SK-N-SH treated with all-trans-retinoic acid at 6 μM for 48 hours (cell line): ENCODE measurements around the gene MMD.
"Not testable (repeated sequence)": the region's sequence is repeated elsewhere in the genome, so short reads cannot be mapped to it uniquely, and the experiment has no call there.

Experiments
- ATAC-seq: fragments of 200-7000 bp; cut with Tn5 transposase; 3 replicates; pipeline ENCODE4 v1.9.1; 2020; ENCODE audit warnings: mild to moderate bottlenecking, moderate library complexity
- ARNTL ChIP-seq: fragments of 450-650 bp; formaldehyde crosslinking; IDR thresholded peaks from 2 replicates; pipeline ENCODE4 v1.5.0; 2020; ENCODE audit warnings: low read depth, mild to moderate bottlenecking, moderate library complexity, borderline replicate concordance
- CREB5 ChIP-seq: fragments of 250-450 bp; sonication (Bioruptor Pico); IDR thresholded peaks from 2 replicates; pipeline ENCODE4 v1.5.1; 2020; ENCODE audit warnings: low read depth, mild to moderate bottlenecking, moderate library complexity
- CSDC2 ChIP-seq: fragments of 250-450 bp; sonication (Bioruptor Pico); IDR thresholded peaks from 2 replicates; pipeline ENCODE4 v1.5.0; 2020; ENCODE audit warnings: mild to moderate bottlenecking, moderate library complexity
- CSRNP3 ChIP-seq: fragments of 250-450 bp; sonication (Bioruptor Pico); IDR thresholded peaks from 2 replicates; pipeline ENCODE4 v1.5.1; 2021; ENCODE audit warnings: mild to moderate bottlenecking, moderate library complexity
- ISL1 ChIP-seq: fragments of 250-450 bp; sonication (Bioruptor Pico); IDR thresholded peaks from 2 replicates; pipeline ENCODE4 v2.1.2; 2022; ENCODE audit warnings: mild to moderate bottlenecking, moderate library complexity
- OSR1 ChIP-seq: fragments of 250-450 bp; sonication (Bioruptor Pico); IDR thresholded peaks from 2 replicates; pipeline ENCODE4 v1.8.0; 2022; ENCODE audit warnings: moderate library complexity, mild to moderate bottlenecking, inconsistent platforms
- PPARA ChIP-seq: fragments of 250-450 bp; sonication (Bioruptor Pico); IDR thresholded peaks from 2 replicates; pipeline ENCODE4 v1.5.0; 2020; ENCODE audit warnings: mild to moderate bottlenecking, borderline replicate concordance
- RARB ChIP-seq: fragments of 250-450 bp; sonication (Bioruptor Pico); IDR thresholded peaks from 2 replicates; pipeline ENCODE4 v1.8.0; 2021; ENCODE audit warnings: mild to moderate bottlenecking, moderate library complexity
- SNAI2 ChIP-seq: fragments of 250-450 bp; sonication (Bioruptor Pico); IDR thresholded peaks from 2 replicates; pipeline ENCODE4 v1.5.0; 2020; ENCODE audit warnings: mild to moderate bottlenecking, moderate library complexity
- TCF4 ChIP-seq: fragments of 250-450 bp; sonication (Bioruptor Pico); IDR thresholded peaks from 2 replicates; pipeline ENCODE4 v1.8.0; 2021; ENCODE audit warnings: mild to moderate bottlenecking, moderate library complexity, borderline replicate concordance
- TOX ChIP-seq: fragments of 250-450 bp; sonication (Bioruptor Pico); IDR thresholded peaks from 2 replicates; pipeline ENCODE4 v1.8.0; 2021; ENCODE audit warnings: mild to moderate bottlenecking, moderate library complexity, borderline replicate concordance
- TSHZ2 ChIP-seq: fragments of 250-450 bp; sonication (Bioruptor Pico); IDR thresholded peaks from 2 replicates; pipeline ENCODE4 v1.5.0; 2020; ENCODE audit warnings: mild to moderate bottlenecking, moderate library complexity
- ZNF565 ChIP-seq: fragments of 450-650 bp; formaldehyde crosslinking; conservative IDR thresholded peaks from 2 replicates; pipeline ENCODE4 v1.5.0; 2020; ENCODE audit warnings: low read depth, mild to moderate bottlenecking, moderate library complexity
- ZNF70 ChIP-seq: fragments of 450-650 bp; formaldehyde crosslinking; IDR thresholded peaks from 2 replicates; pipeline ENCODE4 v1.5.0; 2020; ENCODE audit warnings: mild to moderate bottlenecking, moderate library complexity
- ZNF8 ChIP-seq: fragments of 450-650 bp; formaldehyde crosslinking; IDR thresholded peaks from 2 replicates; pipeline ENCODE4 v1.5.0; 2020; ENCODE audit warnings: mild to moderate bottlenecking, moderate library complexity
- TF ChIP-seq, protein P1 (sequence below): fragments of 250-450 bp; sonication (Bioruptor Pico); IDR thresholded peaks from 2 replicates; pipeline ENCODE4 v1.8.0; 2020; ENCODE audit warnings: mild to moderate bottlenecking, moderate library complexity, borderline replicate concordance
- TF ChIP-seq, protein P2 (sequence below): fragments of 250-450 bp; sonication (Bioruptor Pico); IDR thresholded peaks from 2 replicates; pipeline ENCODE4 v1.8.0; 2021; ENCODE audit warnings: low read depth, mild to moderate bottlenecking, moderate library complexity, borderline replicate concordance

MMD gene

GRCh38 chr17:55421179-55421934 lies at the start of gene MMD:
Gene MMD (minus strand): TSS chr17:55421835. CDS start chr17:55421695, 140 bp downstream.
- ATAC-seq, result peak; percentile 68

GRCh38 chr17:55466671-55467070 lies 45.0 kb upstream of the MMD start:
- no peak for ATAC-seq

More at GRCh38 chr17:55421179-55421934, at the start of gene MMD:
- TF ChIP-seq ZNF8, result no peak
- TF ChIP-seq, protein P1, sequence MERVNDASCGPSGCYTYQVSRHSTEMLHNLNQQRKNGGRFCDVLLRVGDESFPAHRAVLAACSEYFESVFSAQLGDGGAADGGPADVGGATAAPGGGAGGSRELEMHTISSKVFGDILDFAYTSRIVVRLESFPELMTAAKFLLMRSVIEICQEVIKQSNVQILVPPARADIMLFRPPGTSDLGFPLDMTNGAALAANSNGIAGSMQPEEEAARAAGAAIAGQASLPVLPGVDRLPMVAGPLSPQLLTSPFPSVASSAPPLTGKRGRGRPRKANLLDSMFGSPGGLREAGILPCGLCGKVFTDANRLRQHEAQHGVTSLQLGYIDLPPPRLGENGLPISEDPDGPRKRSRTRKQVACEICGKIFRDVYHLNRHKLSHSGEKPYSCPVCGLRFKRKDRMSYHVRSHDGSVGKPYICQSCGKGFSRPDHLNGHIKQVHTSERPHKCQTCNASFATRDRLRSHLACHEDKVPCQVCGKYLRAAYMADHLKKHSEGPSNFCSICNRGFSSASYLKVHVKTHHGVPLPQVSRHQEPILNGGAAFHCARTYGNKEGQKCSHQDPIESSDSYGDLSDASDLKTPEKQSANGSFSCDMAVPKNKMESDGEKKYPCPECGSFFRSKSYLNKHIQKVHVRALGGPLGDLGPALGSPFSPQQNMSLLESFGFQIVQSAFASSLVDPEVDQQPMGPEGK (CRISPR knock-in tag), result 0 out of 2 replicates have a peak, but pooled peaks have one; percentile 39
- no peak for TF ChIP-seq TOX (CRISPR knock-in tag)

DNA sequence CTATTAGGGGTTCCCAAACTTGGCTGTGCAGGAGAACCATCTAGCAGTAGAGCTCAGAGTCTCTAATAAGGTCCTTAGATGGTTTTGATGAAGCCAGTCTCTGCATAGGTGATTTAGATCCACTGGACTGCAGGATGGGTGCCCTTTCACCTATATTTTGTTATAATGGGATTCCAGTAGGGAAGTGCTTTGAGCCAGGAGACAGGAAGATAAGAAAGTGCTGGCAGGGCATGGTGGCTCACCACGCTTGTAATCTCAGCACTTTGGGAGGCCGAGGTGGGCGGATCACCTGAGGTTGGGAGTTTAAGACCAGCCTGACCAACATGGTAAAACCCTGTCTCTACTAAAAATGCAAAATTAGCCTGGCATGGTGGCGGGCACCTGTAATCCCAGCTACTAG lies 44.1 kb upstream of the MMD start:
- ATAC-seq, result not testable (repeated sequence)

More at GRCh38 chr17:55466671-55467070, 45.0 kb upstream of the MMD start:
- TF ChIP-seq CSDC2 (CRISPR knock-in tag) (no peak), ARNTL (CRISPR knock-in tag) (no peak), CREB5 (CRISPR knock-in tag) (no peak), ISL1 (peak; percentile 41), OSR1 (CRISPR knock-in tag) (no peak), ZNF565 (CRISPR knock-in tag) (no peak), CSRNP3 (no peak), SNAI2 (CRISPR knock-in tag) (0 out of 2 replicates have a peak, but pooled peaks have one; percentile 12), TCF4 (no peak), TOX (CRISPR knock-in tag) (no peak), RARB (CRISPR knock-in tag) (no peak), ZNF70 (CRISPR knock-in tag) (no peak)
- TF ChIP-seq, protein P2, sequence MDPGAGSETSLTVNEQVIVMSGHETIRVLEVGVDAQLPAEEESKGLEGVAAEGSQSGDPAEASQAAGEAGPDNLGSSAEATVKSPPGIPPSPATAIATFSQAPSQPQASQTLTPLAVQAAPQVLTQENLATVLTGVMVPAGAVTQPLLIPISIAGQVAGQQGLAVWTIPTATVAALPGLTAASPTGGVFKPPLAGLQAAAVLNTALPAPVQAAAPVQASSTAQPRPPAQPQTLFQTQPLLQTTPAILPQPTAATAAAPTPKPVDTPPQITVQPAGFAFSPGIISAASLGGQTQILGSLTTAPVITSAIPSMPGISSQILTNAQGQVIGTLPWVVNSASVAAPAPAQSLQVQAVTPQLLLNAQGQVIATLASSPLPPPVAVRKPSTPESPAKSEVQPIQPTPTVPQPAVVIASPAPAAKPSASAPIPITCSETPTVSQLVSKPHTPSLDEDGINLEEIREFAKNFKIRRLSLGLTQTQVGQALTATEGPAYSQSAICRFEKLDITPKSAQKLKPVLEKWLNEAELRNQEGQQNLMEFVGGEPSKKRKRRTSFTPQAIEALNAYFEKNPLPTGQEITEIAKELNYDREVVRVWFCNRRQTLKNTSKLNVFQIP (CRISPR knock-in tag), result no peak
- TF ChIP-seq, all 23 proteins: peak for 2

DNA sequence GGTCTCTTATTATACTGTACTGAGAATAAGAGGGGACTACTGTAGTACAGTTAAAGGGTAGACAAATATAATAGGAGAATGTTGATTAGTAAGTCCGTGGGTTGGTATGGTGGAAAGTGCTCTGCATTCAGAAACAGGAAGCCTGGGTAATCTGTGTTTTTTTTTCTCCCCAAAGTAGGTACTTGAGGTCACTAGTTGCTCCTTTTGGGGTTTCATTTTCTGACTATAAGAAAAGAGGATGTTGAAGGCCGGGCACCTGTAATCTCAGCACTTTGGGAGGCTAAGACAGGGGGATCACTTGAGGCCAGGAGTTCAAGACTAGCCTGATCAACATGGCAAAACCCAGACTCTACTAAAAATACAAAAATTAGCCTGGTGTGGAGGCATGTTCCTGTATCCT lies 42.0 kb upstream of the MMD start:
- no peak for ATAC-seq
- TF ChIP-seq TSHZ2 (CRISPR knock-in tag) (no peak), CSRNP3 (no peak), TCF4 (no peak), CREB5 (CRISPR knock-in tag) (no peak), PPARA (CRISPR knock-in tag) (no peak), RARB (CRISPR knock-in tag) (no peak), ZNF565 (CRISPR knock-in tag) (no peak), OSR1 (CRISPR knock-in tag) (no peak), ZNF70 (CRISPR knock-in tag) (no peak)
- TF ChIP-seq, protein P2 (CRISPR knock-in tag), result no peak
- TF ChIP-seq, protein P1 (CRISPR knock-in tag), result no peak
